Testis (tissue), 5 donors: ENCODE measurements around the gene RCOR1. TPM values are rescaled to one million over a fixed set of nuclear protein-coding genes. Genes with fewer than 3 reads are reported as not detected.

Experiments used
- DNase-seq: peaks from one replicate; pipeline ENCODE4 v3.0.0-alpha.2; 2019
- H3K27ac ChIP-seq, 2 donors: fragments of 200-600 bp; sonication (generic); one replicate each; pipeline ENCODE4 v1.5.1; 2019
- H3K27me3 ChIP-seq: fragments of 200-600 bp; sonication (generic); one replicate; pipeline ENCODE4 v1.5.1; 2019
- H3K36me3 ChIP-seq: fragments of 200-600 bp; sonication (generic); one replicate; pipeline ENCODE4 v1.5.1; 2017; ENCODE audit warnings: low read depth; ENCODE audit errors: missing control alignments
- H3K4me1 ChIP-seq: fragments of 200-600 bp; sonication (generic); one replicate; pipeline ENCODE4 v1.5.1; 2019
- H3K4me3 ChIP-seq, 2 donors: fragments of 200-600 bp; sonication (generic); one replicate each; pipeline ENCODE4 v1.5.1; 2017 to 2019
- H3K9me3 ChIP-seq: fragments of 200-600 bp; sonication (generic); one replicate; pipeline ENCODE4 v1.5.1; 2017
- CTCF ChIP-seq, 3 experiments: fragments of 450-650 bp in 2 of 3; fragments of 200-600 bp in 1 of 3; sonication (generic) in 1 of 3; IDR thresholded peaks; one replicate each; pipeline ENCODE4 v1.5.1; 2016 to 2019; ENCODE audit warnings: antibody characterized with exemption in 3 of 3, mild to moderate bottlenecking in 2 of 3, moderate library complexity in 1 of 3
- POLR2A ChIP-seq: fragments of 450-650 bp; IDR thresholded peaks from one replicate; pipeline ENCODE4 v1.6.1; 2017; ENCODE audit warnings: antibody characterized with exemption, mild to moderate bottlenecking, moderate library complexity
- WGBS, 2 donors: methylation state at CpG; one replicate each; pipeline ENCODE4 v1.1.5; 2018; 5-methylcytosine and 5-hydroxymethylcytosine counted together
- intact Hi-C: fragments of 100-400 bp; cut with DNase I; formaldehyde crosslinking; loops from one replicate; pipeline ENCODE4 v1.15.1; 2023; ENCODE audit warnings: low total_unique reads
- long read RNA-seq, 2 donors: transcript quantifications; one replicate each; lab custom pipeline, GENCODE V29; 2026
- polyA plus RNA-seq: library from polyadenylated mRNA; stranded (reverse); fragments of 350-450 nt; fragmentation: Illumina TruSeq; extraction: RNeasy Lipid Tissue Mini Kit (QIAGEN cat#74804); gene quantifications from one replicate; pipeline ENCODE4 v1.2.3, GENCODE V29; 2014; ENCODE audit warnings: low read depth, low replicate concordance; ENCODE audit not compliant: insufficient read depth
- total RNA-seq, 2 donors: library from RNA; depleted of rRNA; stranded (reverse); fragments of >200 nt; gene quantifications; one replicate each; pipeline ENCODE4 v1.2.3, GENCODE V29; 2016

The RCOR1 gene
- total RNA-seq (10 to 100 TPM; 33.9 to 37.8 TPM), polyA plus RNA-seq (33.8 TPM)
- long read RNA-seq, donor 1, full-length matches to known transcripts, result 7 of 7 reads
- long read RNA-seq, donor 1, partial matches to known transcripts, result 0 of 7 reads
- long read RNA-seq, donor 1, other reads (novel, unspliced or antisense), result 0 of 7 reads
- long read RNA-seq, donor 2, full-length matches to known transcripts, result 4 of 4 reads
- long read RNA-seq, donor 2, partial matches to known transcripts, result 0 of 4 reads
- long read RNA-seq, donor 2, other reads (novel, unspliced or antisense), result 0 of 4 reads

GRCh38 chr14:102591944-102592762 is at the start of gene RCOR1:
TSS of gene RCOR1 (plus strand) at chr14:102592649. CDS start at chr14:102592887, 238 bp downstream.
- Histone ChIP-seq H3K27ac (peak within 1 kb of the TSS; percentile 98 to 100), H3K4me3 (peak within 1 kb of the TSS; percentile 86 to 97), H3K9me3 (no peaks in the 10 kb centered on the region), H3K27me3 (no peaks in the 10 kb centered on the region), H3K4me1 (peaks cover 18% of the 10 kb centered on the region), H3K36me3 (no peaks in the 10 kb centered on the region)
- 0 to 2% methylated on average over 19 to 57 of the region's 96 CpGs for WGBS, 2 donors
- DNase-seq, result peak; percentile 98
- intact Hi-C loops, result no loop called here
- TF ChIP-seq CTCF (IDR thresholded peaks at IDR 0.05) (no peak), POLR2A (peak; percentile 60)

GRCh38 chr14:102544046-102544746 is 48.3 kb upstream of the RCOR1 start:
- intact Hi-C loops, result no loop called here
- H3K4me3 ChIP-seq, result peak overlapping the region; percentile 38 to 42
- WGBS, 2 donors, result 18 to 33% methylated on average over 9 to 42 of the region's 43 CpGs

GRCh38 chr14:102544747-102545460 is 47.5 kb upstream of the RCOR1 start:
- DNase-seq, result no peak
- H3K27ac ChIP-seq, result peak overlapping the region; percentile 22 to 61
- TF ChIP-seq CTCF (IDR thresholded peaks at IDR 0.05) (no peak), POLR2A (no peak)
- H3K36me3 ChIP-seq, result no peaks in the 10 kb centered on the region
- no peaks in the 10 kb centered on the region for H3K9me3 ChIP-seq
- intact Hi-C loops, result no loop called here
- H3K27me3 ChIP-seq, result no peaks in the 10 kb centered on the region
- H3K4me3 ChIP-seq, result peak overlapping the region; percentile 38 to 42
- WGBS, 2 donors, result 10 to 29% methylated on average over 2 to 31 of the region's 66 CpGs
- H3K4me1 ChIP-seq, result peaks cover 7% of the 10 kb centered on the region

More at GRCh38 chr14:102544046-102544746, 48.3 kb upstream of the RCOR1 start:
- no peaks in the 10 kb centered on the region for H3K36me3 ChIP-seq
- TF ChIP-seq CTCF (IDR thresholded peaks at IDR 0.05) (no peak), POLR2A (no peak)
- H3K27ac ChIP-seq, result peak overlapping the region; percentile 16 to 61
- H3K4me1 ChIP-seq, result peaks cover 12% of the 10 kb centered on the region
- H3K9me3 ChIP-seq, result no peaks in the 10 kb centered on the region
- no peak for DNase-seq
- no peaks in the 10 kb centered on the region for H3K27me3 ChIP-seq

GRCh38 chr14:102545461-102546265 is 46.8 kb upstream of the RCOR1 start:
- intact Hi-C loops, result no loop called here
- peak; percentile 42 for DNase-seq
- H3K27me3 ChIP-seq, result no peaks in the 10 kb centered on the region
- TF ChIP-seq POLR2A, result no peak
- no peak for TF ChIP-seq CTCF (IDR thresholded peaks at IDR 0.05)
- H3K36me3 ChIP-seq, result no peaks in the 10 kb centered on the region
- no peaks in the 10 kb centered on the region for H3K9me3 ChIP-seq
- peak overlapping the region; percentile 22 to 61 for H3K27ac ChIP-seq
- 35 to 44% methylated on average over 18 to 29 of the region's 29 CpGs for WGBS, 2 donors
- peak overlapping the region; percentile 38 to 42 for H3K4me3 ChIP-seq
- no peaks in the 10 kb centered on the region for H3K4me1 ChIP-seq
